HepG2 (cell line): ENCODE data around the gene USP9Y. TPM values are rescaled to one million over a fixed set of nuclear protein-coding genes. Genes with fewer than 3 reads are reported as not detected.

ENCODE experiments used
- ATAC-seq: fragments of 200-7000 bp; cut with Tn5 transposase; 3 replicates; pipeline ENCODE4 v1.9.1; 2020; ENCODE audit warnings: mild to moderate bottlenecking, moderate library complexity
- BruUV-seq: library from RNA; stranded (reverse); fragments of 400-500 nt; replicated peaks from 2 replicates; lab custom pipeline; 2021; lab: Mats Ljungman, UMichigan
- CTCF ChIA-PET: fragments of 300-600 bp; formaldehyde crosslinking; extraction: SDS; loops from one replicate; lab custom pipeline; 2021; ENCODE audit warnings: low total read pairs, inconsistent platforms, low intra/inter-chr PET ratio; lab: Yijun Ruan, JAX
- POLR2A ChIA-PET: fragments of 350-600 bp; sonication (Branson Sonifier 250); formaldehyde crosslinking; loops from one replicate; lab custom pipeline; 2020; ENCODE audit warnings: antibody characterized with exemption, inconsistent platforms; lab: Yijun Ruan, JAX
- DNase-seq: peaks from one replicate; pipeline ENCODE4 v3.0.0-alpha.2; 2015; ENCODE audit warnings: low spot score
- FAIRE-seq: peaks from 3 replicates; lab custom pipeline; 2011; peaks lifted over from hg19 to GRCh38; lab: Jason Lieb, UNC
- H2AFZ ChIP-seq: one replicate; pipeline ENCODE4 v1.6.1; 2011; ENCODE audit warnings: low read length, inconsistent platforms
- H3K27ac ChIP-seq: fragments of 300-600 bp; 3 replicates; pipeline ENCODE4 v1.8.0; 2011; ENCODE audit warnings: mixed run types, mild to moderate bottlenecking, mixed read lengths, low read length, inconsistent platforms; ENCODE audit not compliant: insufficient read depth; ENCODE audit errors: extremely low read length
- H3K27me3 ChIP-seq, 2 experiments: fragments of 200-600 bp in 1 of 2; 2 replicates in 1 of 2; 3 replicates in 1 of 2; pipeline versions ENCODE4 v1.6.0 to v1.8.0; 2011; ENCODE audit warnings: low read length in 2 of 2, mild to moderate bottlenecking in 2 of 2, moderate library complexity in 2 of 2, inconsistent platforms in 1 of 2; ENCODE audit not compliant: insufficient read depth in 2 of 2, control insufficient read depth in 1 of 2
- H3K36me3 ChIP-seq, 2 experiments: fragments of 200-600 bp in 1 of 2; replicated peaks in 1 of 2; 2 replicates in 1 of 2; 3 replicates in 1 of 2; pipeline versions ENCODE4 v1.5.1 to v1.8.0; 2011; ENCODE audit warnings: low read length in 2 of 2, inconsistent platforms in 1 of 2; ENCODE audit not compliant: insufficient read depth in 2 of 2, control insufficient read depth in 1 of 2
- H3K4me1 ChIP-seq: 2 replicates; pipeline ENCODE4 v1.5.1; 2012; ENCODE audit warnings: low read length, inconsistent platforms; ENCODE audit not compliant: insufficient read depth
- H3K4me2 ChIP-seq: 2 replicates; pipeline ENCODE4 v1.6.0; 2011; ENCODE audit warnings: low read depth, low read length, inconsistent platforms
- H3K4me3 ChIP-seq, 3 experiments: fragments of 200-600 bp in 1 of 3; sonication (generic), shearing (Covaris generic) in 1 of 3; replicated peaks in 1 of 3; 2 replicates each; pipeline ENCODE4 v1.5.1; 2011 to 2016; ENCODE audit warnings: low read length in 3 of 3, inconsistent platforms in 2 of 3, low read depth in 2 of 3, mild to moderate bottlenecking in 2 of 3, control low read depth in 1 of 3, mixed read lengths in 1 of 3; ENCODE audit not compliant: insufficient read depth in 1 of 3
- H3K79me2 ChIP-seq: one replicate; pipeline ENCODE4 v1.6.1; 2011; ENCODE audit warnings: low read length, inconsistent platforms; ENCODE audit not compliant: insufficient read depth
- H3K9ac ChIP-seq: 2 replicates; pipeline ENCODE4 v1.6.0; 2011; ENCODE audit warnings: mild to moderate bottlenecking, low read depth, low read length, inconsistent platforms; ENCODE audit not compliant: insufficient read depth
- H3K9me3 ChIP-seq: 2 replicates; pipeline ENCODE4 v1.5.1; 2012; ENCODE audit warnings: mild to moderate bottlenecking, low read length
- H4K20me1 ChIP-seq: 2 replicates; pipeline ENCODE4 v1.6.0; 2011; ENCODE audit warnings: inconsistent platforms, mild to moderate bottlenecking, low read length, moderate library complexity; ENCODE audit not compliant: insufficient read depth
- CBX5 ChIP-seq: sonication (generic); formaldehyde crosslinking; IDR thresholded peaks from 2 replicates; pipeline ENCODE4 v1.4.0; 2020; ENCODE audit warnings: missing genetic modification reagents, borderline replicate concordance
- CHD2 ChIP-seq: IDR thresholded peaks from 2 replicates; pipeline ENCODE4 v1.6.1; 2011; ENCODE audit warnings: low read depth, low read length, improper control_type of control experiment
- EZH2 ChIP-seq: conservative IDR thresholded peaks from 2 replicates; pipeline ENCODE4 v1.6.1; 2012; ENCODE audit warnings: mild to moderate bottlenecking, low read depth, low read length, moderate library complexity
- HDAC2 ChIP-seq: sonication (generic); formaldehyde crosslinking; IDR thresholded peaks from 2 replicates; pipeline ENCODE4 v1.4.0; 2020; ENCODE audit warnings: missing genetic modification reagents
- NFE2L1 ChIP-seq: sonication (generic); formaldehyde crosslinking; IDR thresholded peaks from 2 replicates; pipeline ENCODE4 v1.4.0; 2020; ENCODE audit warnings: missing genetic modification reagents, mild to moderate bottlenecking, borderline replicate concordance
- TARDBP ChIP-seq: sonication (generic); formaldehyde crosslinking; IDR thresholded peaks from 2 replicates; pipeline ENCODE4 v1.8.0; 2022; ENCODE audit warnings: mild to moderate bottlenecking, missing genetic modification reagents
- ZNF20 ChIP-seq: sonication (generic); formaldehyde crosslinking; IDR thresholded peaks from 2 replicates; pipeline ENCODE4 v1.4.0; 2020; ENCODE audit warnings: mild to moderate bottlenecking, moderate library complexity, missing genetic modification reagents
- ZNF446 ChIP-seq: sonication (generic); formaldehyde crosslinking; IDR thresholded peaks from 2 replicates; pipeline ENCODE4 v1.5.0; 2020; ENCODE audit warnings: mild to moderate bottlenecking, missing genetic modification reagents
- ZNF451 ChIP-seq: sonication (generic); formaldehyde crosslinking; IDR thresholded peaks from 2 replicates; pipeline ENCODE4 v1.5.0; 2020; ENCODE audit warnings: mild to moderate bottlenecking, missing genetic modification reagents
- ZNF569 ChIP-seq: sonication (generic); formaldehyde crosslinking; IDR thresholded peaks from 2 replicates; pipeline ENCODE4 v1.5.0; 2020; ENCODE audit warnings: mild to moderate bottlenecking, missing genetic modification reagents, moderate library complexity, borderline replicate concordance
- WGBS: methylation state at CpG from one replicate; pipeline ENCODE4 v1.1.6; 2017; ENCODE audit warnings: low lambda C conversion rate; 5-methylcytosine and 5-hydroxymethylcytosine counted together
- in situ Hi-C: cut with HindIII; loops from 2 replicates; pipeline ENCODE4 v1.10.0; 2017; ENCODE audit warnings: low pct_unique_long_range_greater_than_20kb; ENCODE audit not compliant: extremely low pct_ligation_motif_present
- intact Hi-C: fragments of 100-400 bp; cut with micrococcal nuclease; formaldehyde crosslinking; loops from one replicate; pipeline ENCODE4 v1.10.0; 2022; ENCODE audit not compliant: unreplicated experiment
- polyA plus RNA-seq, 8 experiments: library from polyadenylated mRNA; depleted of rRNA in 3 of 8; stranded (reverse) in 7 of 8; unstranded in 1 of 8; fragments of >200 nt; fragmentation: Illumina TruSeq in 4 of 8; extraction: Trizol in 4 of 8; gene quantifications; 2 replicates each; pipeline versions ENCODE4 v1.2.1 to v1.2.3, GENCODE V29; 2011 to 2016; ENCODE audit warnings: low read depth in 4 of 8, missing spikeins in 1 of 8, mixed read lengths in 1 of 8; ENCODE audit not compliant: insufficient read depth in 1 of 8
- total RNA-seq, 5 experiments: library from RNA; depleted of rRNA; stranded (reverse); fragments of >200 nt; fragmentation: Illumina TruSeq; extraction: Trizol; gene quantifications; 2 replicates each; pipeline ENCODE4 v1.2.3, GENCODE V29; 2016; ENCODE audit warnings: low read depth in 1 of 5
- TF ChIP-seq, protein P1 (sequence below): IDR thresholded peaks from 2 replicates; pipeline ENCODE4 v1.6.1; 2016; ENCODE audit warnings: low read depth, missing genetic modification reagents, missing compliant biosample characterization
- TF ChIP-seq, protein P2 (sequence below): sonication (generic); formaldehyde crosslinking; IDR thresholded peaks from 2 replicates; pipeline ENCODE4 v1.8.0; 2022; ENCODE audit warnings: missing genetic modification reagents, low read depth, mild to moderate bottlenecking, borderline replicate concordance
- TF ChIP-seq, protein P3 (sequence below): sonication (generic); formaldehyde crosslinking; IDR thresholded peaks from 2 replicates; pipeline ENCODE4 v1.5.0; 2020; ENCODE audit warnings: missing genetic modification reagents, mild to moderate bottlenecking, borderline replicate concordance

USP9Y gene
- total and polyA plus RNA-seq, 2 of the 13 experiments (the other 11 are each of a cell fraction or from before 2014, with no cell fraction given), result 14.6 to 41.9 TPM

DNA sequence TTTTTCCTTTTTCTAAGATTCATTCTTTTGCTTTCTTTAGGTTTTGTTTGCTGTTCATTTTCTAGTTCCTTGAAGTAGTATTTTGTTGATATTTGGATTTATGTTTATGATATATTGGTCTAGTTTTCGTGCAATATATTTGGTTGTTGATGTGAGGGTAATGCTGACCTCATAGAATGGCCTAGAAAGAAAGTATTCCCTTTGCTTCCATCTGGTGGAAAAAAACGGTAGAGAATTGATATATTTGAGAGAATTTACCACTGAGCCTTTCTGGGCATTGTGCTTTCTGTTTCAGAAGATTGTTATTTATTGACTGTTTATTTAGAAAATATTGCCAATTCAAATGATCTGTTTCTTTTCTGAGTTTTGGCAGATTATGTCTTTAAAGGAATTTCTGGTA lies 9.4 kb downstream of the USP9Y start:
- 65% methylated on average over 2 of the region's 2 CpGs for WGBS
- ATAC-seq (no peak), FAIRE-seq (no peak), DNase-seq (no peak)
- Histone ChIP-seq H3K4me1 (peaks cover 9% of the 10 kb centered on the region), H3K27me3 (no peaks in the 10 kb centered on the region), H3K9me3 (no peaks in the 10 kb centered on the region), H2AFZ (no peak overlapping the region), H3K4me2 (no peak overlapping the region), H3K4me3 (no peak overlapping the region), H4K20me1 (no peaks in the 10 kb centered on the region), H3K9ac (no peak overlapping the region), H3K79me2 (peaks cover 2% of the 10 kb centered on the region), H3K36me3 (0 out of 5 replicates have a peak, but pooled peaks cover 0 to 2% of the 10 kb centered on the region in 2 experiments), H3K27ac (no peak overlapping the region)
- BruUV-seq, result no TSS peak
- in situ Hi-C loops, result no loop called here
- ChIA-PET CTCF (no interaction called here), POLR2A (no interaction called here)
- intact Hi-C loops, result no loop called here
- TF ChIP-seq TARDBP (CRISPR knock-in tag) (no peak), ZNF569 (CRISPR knock-in tag) (no peak)

DNA sequence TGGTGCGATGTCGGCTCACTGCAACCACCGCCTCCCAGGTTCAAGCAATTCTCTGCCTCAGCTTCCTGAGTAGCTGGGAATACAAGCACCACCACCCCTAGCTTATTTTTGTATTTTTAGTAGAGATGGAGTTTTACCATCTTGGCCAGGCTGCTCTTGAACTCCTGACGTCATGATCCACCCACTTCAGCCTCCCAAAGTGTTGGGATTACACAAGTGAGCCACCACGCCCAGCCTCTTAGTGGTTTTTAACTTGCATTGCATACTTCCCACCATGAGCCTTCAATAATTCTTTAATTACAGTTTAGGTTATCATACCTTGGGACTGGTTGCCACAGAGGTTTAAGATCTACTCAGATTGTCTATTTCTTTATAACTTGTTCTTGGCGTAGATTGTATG lies 14.3 kb downstream of the USP9Y start:
- Histone ChIP-seq H3K79me2 (no peaks in the 10 kb centered on the region), H3K27ac (no peak overlapping the region), H3K36me3 (peaks cover 0 to 2% of the 10 kb centered on the region in 2 experiments; a peak in 2 of 5 replicates), H3K27me3 (no peaks in the 10 kb centered on the region), H3K9ac (no peak overlapping the region), H3K9me3 (no peaks in the 10 kb centered on the region), H4K20me1 (no peaks in the 10 kb centered on the region), H3K4me2 (no peak overlapping the region), H2AFZ (no peak overlapping the region), H3K4me3 (no peak overlapping the region), H3K4me1 (no peaks in the 10 kb centered on the region)
- 100% methylated on average over 6 of the region's 6 CpGs for WGBS
- POLR2A ChIA-PET, result no interaction called here
- CTCF ChIA-PET, result no interaction called here
- ATAC-seq (no peak), FAIRE-seq (no peak), DNase-seq (no peak)
- in situ Hi-C loops, result no loop called here
- BruUV-seq, result no TSS peak
- intact Hi-C loops, result no loop called here
- TF ChIP-seq ZNF451 (CRISPR knock-in tag), result no peak
- TF ChIP-seq, protein P1, sequence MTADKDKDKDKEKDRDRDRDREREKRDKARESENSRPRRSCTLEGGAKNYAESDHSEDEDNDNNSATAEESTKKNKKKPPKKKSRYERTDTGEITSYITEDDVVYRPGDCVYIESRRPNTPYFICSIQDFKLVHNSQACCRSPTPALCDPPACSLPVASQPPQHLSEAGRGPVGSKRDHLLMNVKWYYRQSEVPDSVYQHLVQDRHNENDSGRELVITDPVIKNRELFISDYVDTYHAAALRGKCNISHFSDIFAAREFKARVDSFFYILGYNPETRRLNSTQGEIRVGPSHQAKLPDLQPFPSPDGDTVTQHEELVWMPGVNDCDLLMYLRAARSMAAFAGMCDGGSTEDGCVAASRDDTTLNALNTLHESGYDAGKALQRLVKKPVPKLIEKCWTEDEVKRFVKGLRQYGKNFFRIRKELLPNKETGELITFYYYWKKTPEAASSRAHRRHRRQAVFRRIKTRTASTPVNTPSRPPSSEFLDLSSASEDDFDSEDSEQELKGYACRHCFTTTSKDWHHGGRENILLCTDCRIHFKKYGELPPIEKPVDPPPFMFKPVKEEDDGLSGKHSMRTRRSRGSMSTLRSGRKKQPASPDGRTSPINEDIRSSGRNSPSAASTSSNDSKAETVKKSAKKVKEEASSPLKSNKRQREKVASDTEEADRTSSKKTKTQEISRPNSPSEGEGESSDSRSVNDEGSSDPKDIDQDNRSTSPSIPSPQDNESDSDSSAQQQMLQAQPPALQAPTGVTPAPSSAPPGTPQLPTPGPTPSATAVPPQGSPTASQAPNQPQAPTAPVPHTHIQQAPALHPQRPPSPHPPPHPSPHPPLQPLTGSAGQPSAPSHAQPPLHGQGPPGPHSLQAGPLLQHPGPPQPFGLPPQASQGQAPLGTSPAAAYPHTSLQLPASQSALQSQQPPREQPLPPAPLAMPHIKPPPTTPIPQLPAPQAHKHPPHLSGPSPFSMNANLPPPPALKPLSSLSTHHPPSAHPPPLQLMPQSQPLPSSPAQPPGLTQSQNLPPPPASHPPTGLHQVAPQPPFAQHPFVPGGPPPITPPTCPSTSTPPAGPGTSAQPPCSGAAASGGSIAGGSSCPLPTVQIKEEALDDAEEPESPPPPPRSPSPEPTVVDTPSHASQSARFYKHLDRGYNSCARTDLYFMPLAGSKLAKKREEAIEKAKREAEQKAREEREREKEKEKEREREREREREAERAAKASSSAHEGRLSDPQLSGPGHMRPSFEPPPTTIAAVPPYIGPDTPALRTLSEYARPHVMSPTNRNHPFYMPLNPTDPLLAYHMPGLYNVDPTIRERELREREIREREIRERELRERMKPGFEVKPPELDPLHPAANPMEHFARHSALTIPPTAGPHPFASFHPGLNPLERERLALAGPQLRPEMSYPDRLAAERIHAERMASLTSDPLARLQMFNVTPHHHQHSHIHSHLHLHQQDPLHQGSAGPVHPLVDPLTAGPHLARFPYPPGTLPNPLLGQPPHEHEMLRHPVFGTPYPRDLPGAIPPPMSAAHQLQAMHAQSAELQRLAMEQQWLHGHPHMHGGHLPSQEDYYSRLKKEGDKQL (CRISPR knock-in tag), result no peak
- TF ChIP-seq, protein P2, sequence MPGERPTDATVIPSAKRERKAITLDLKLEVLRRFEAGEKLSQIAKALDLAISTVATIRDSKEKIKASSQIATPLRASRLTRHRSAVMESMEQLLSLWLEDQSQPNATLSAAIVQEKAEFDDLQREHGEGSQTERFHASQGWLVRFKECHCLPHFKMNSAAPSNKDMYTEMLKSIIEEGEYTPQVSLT (CRISPR knock-in tag), result no peak
- no peak for TF ChIP-seq NFE2L1 (CRISPR knock-in tag)
- TF ChIP-seq HDAC2 (CRISPR knock-in tag), result no peak
- TF ChIP-seq ZNF20 (CRISPR knock-in tag), result no peak
- TF ChIP-seq ZNF446 (CRISPR knock-in tag), result no peak
- TF ChIP-seq EZH2, result no peak
- TF ChIP-seq, protein P3, sequence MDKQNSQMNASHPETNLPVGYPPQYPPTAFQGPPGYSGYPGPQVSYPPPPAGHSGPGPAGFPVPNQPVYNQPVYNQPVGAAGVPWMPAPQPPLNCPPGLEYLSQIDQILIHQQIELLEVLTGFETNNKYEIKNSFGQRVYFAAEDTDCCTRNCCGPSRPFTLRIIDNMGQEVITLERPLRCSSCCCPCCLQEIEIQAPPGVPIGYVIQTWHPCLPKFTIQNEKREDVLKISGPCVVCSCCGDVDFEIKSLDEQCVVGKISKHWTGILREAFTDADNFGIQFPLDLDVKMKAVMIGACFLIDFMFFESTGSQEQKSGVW (CRISPR knock-in tag), result no peak
- TF ChIP-seq CBX5, result no peak
- no peak for TF ChIP-seq CHD2
